Activated CD4-positive, alpha-beta T cell treated with anti-CD3 and anti-CD28 coated beads for 4 hours (primary cell): ENCODE data around the gene DNAH7.
"Not testable (repeated sequence)": the region's sequence is repeated elsewhere in the genome, so short reads cannot be mapped to it uniquely, and the experiment has no call there.

ENCODE experiments used
- DNase-seq, 2 donors: peaks; one replicate each; pipeline ENCODE4 v3.0.0-alpha.2; 2020

The DNAH7 gene

GRCh38 chr2:196068271-196069209 lies at the start of gene DNAH7:
Gene DNAH7, minus strand, starts transcription at chr2:196068837. Its CDS starts 126 bp downstream, at chr2:196068711.
- DNase-seq: peak; percentile 80 to 89

- DNase-seq: no peak
These were observed 48.6 kb upstream of the DNAH7 start for GRCh38 chr2:196117214-196117705.

- DNase-seq: no peak
These were observed 44.7 kb upstream of the DNAH7 start for GRCh38 chr2:196113061-196113974.

- no peak for DNase-seq
These were observed 43.9 kb upstream of the DNAH7 start for GRCh38 chr2:196112418-196113034.

GRCh38 chr2:196108604-196109003 lies 40.0 kb upstream of the DNAH7 start:
- DNase-seq: no peak

- no peak for DNase-seq
These were observed 37.3 kb upstream of the DNAH7 start for GRCh38 chr2:196105951-196106350.

GRCh38 chr2:196104066-196104465 lies 35.4 kb upstream of the DNAH7 start:
- no peak for DNase-seq

GRCh38 chr2:196103626-196104025 lies 35.0 kb upstream of the DNAH7 start:
- no peak for DNase-seq

GRCh38 chr2:196101325-196101991 lies 32.8 kb upstream of the DNAH7 start:
- DNase-seq: peak; percentile 21 to 25

GRCh38 chr2:196099916-196100315 lies 31.3 kb upstream of the DNAH7 start:
- DNase-seq: no peak

- DNase-seq: no peak
These were observed 29.4 kb upstream of the DNAH7 start for GRCh38 chr2:196097864-196098660.

GRCh38 chr2:196096982-196097745 lies 28.5 kb upstream of the DNAH7 start:
- DNase-seq: no peak

- no peak for DNase-seq
These were observed 27.6 kb upstream of the DNAH7 start for GRCh38 chr2:196096264-196096663.

- not testable (repeated sequence) for DNase-seq
These were observed 20.8 kb upstream of the DNAH7 start for GRCh38 chr2:196089448-196089847.

GRCh38 chr2:196088203-196088602 lies 19.6 kb upstream of the DNAH7 start:
- no peak for DNase-seq

- DNase-seq: no peak
These were observed 18.1 kb upstream of the DNAH7 start for GRCh38 chr2:196086517-196087368.

GRCh38 chr2:196083601-196084000 lies 15.0 kb upstream of the DNAH7 start:
- DNase-seq: no peak

- DNase-seq: no peak
These were observed 11.9 kb upstream of the DNAH7 start for GRCh38 chr2:196080526-196080925.

- no peak for DNase-seq
These were observed 10.4 kb upstream of the DNAH7 start for GRCh38 chr2:196079052-196079451.

- no peak for DNase-seq
These were observed 9.2 kb upstream of the DNAH7 start for GRCh38 chr2:196077821-196078220.
